GM21360 (cell line): Measurements from ENCODE around the gene PRKG1.

Source experiments
- ATAC-seq: cut with Tn5 transposase; IDR thresholded peaks from one replicate; pipeline ENCODE4 v1.9.1; 2021; ENCODE audit warnings: mild to moderate bottlenecking, moderate library complexity; ENCODE audit not compliant: unreplicated experiment

Gene PRKG1

DNA sequence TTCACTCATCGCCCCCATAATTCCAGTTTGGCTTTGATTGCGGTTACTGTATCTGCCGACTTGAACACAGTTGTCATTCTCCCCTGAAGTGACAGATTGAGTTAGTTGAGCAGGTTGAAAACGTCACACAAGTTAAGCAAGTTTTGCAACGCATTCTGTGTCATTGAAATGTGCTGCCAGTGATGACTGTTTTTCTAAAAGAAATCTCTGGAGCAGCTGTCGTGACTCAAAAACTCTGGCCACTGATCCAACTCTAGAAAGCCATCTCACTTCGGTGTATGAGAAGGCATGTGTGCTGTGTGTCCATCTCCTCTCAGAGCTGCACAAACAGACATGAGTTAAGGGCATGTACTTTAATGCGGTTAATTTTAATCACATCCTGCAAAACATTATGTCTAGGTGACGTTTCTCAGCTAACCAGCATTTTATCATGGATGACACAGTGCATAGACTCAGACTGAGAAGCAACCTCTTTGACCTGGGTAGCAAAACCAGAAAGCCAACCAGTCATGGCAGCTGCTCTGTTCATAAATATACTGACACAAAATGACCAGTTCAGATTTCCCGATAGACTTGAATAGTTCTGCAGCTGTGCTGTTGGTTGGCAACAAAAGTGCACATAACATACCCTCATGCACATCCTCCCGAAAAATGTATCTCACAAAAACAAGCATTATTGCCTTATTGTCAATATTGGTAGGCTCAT, 555.8 kb downstream of the PRKG1 start:
- no peak for ATAC-seq

DNA sequence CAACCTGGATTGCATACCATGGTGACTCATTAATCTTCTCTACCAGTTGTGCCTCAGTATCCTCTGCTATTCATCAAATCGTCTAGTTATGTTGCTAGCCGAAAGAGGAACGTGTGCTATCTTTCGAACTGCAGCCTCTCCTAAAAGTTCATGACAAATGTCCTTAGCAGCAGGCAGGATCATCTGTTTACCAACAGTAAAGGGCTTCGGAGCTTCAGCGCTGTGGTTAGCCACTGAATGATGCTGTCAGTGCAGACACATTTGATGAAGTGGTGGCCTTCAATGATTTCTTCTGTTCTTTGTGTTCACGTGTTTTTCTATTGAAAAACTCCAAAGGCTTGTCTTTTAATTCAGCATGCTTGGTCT, 556.3 kb downstream of the PRKG1 start:
- ATAC-seq: no peak

DNA sequence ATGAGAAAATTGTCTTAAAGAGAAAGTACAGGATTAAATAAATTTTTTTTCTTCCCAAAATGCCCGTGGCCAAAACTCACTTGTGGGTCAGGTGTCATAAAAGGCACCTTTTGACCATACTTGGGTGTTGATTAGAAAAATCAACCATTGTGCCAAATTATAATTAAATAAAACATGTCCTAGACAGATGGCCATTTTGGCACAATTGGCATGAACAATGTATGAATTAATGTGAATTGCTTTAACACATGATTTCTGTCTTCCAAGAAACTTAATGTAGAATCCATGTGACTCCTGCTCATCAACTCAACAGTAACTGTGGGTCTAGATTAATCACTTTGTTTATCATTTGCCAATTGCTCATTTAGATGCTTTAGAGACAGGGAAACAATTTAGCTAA, 561.1 kb downstream of the PRKG1 start:
- no peak for ATAC-seq

DNA sequence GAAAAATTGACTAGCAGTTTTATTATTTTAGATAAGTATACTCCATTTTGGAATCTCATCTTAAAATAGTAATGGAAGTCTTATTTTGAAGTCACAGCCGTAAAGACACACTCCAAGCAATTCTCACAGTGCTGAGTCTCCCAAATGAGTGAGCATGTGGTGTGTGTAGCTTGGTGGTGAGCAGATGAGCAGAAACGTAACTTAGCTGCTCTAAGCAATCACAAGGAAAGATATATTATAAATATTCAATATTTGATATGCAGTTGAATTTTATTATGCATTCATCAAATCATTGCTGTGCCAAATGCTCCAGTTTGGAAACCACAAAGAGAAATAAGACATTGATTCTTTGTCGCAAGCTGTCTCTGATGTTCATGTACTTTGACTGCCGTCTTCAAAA, 563.9 kb downstream of the PRKG1 start:
- ATAC-seq: no peak

DNA sequence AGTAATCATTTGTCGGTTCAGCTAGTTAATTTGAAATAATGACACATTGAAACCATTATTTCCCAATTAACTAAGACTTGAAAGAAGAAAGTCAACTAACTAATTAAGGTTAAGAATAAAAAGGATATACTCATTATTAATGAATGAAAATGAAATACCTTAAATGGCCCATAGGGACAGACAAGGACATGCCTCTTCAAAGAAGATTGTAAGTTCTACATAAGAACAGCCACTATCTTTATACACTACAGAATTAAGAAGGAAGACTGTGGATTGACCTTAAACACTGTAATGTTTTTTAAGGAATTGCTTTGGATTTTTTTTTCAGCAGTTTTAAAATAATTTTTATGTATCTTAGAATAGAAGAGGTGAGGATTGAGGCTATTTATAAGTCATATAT, 564.5 kb downstream of the PRKG1 start:
- ATAC-seq: no peak

DNA sequence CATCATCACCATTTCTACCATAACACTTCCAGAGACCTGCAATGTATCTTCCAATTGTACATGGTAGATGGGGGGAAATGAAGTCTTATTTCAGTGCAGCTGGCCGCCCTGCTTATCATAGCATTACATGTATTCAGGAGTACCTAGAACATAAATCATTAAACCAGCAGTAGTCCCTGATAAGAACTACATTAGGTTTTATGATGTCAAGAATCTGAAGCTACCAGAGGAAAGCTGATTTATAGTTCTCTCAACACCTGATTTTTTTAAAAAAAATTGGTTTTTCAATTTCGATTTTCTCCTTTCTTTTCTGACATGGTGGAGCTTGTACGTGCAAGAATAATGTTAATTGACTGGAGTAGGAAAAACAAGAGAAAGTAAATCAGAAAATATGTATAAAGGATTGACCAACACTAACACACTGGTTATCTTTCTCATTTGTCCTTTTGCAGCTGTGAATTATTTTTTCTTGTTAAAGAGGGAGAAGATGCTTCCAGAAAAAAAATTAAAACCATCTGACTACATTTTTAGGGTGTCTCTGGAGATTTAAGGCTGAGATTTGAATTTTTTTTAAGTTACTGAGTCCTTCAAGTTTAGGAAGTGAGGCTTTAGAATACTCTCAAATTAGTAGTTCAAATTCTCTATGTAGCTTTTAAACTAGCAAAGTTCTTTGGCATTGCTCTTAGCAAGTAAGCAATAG, 566.0 kb downstream of the PRKG1 start:
- ATAC-seq: no peak

DNA sequence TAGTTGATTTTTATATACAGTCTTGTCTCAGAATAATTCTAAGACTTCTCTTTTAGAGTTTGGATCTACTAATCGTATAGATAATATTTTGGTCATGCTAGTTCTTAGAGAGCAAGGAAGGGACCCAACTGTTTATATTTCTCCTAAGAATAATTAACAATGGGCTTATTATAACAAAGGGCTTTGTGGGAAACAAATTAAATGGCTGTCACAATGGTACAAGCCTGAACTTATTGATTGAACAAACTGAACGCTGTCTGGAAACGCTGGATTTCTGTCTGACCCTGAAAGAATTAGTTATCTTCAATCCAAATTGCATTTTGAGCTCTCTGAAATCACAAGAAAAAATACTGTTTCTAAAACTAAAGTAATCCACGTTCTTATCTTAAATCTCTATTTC, 568.3 kb downstream of the PRKG1 start:
- ATAC-seq: no peak

DNA sequence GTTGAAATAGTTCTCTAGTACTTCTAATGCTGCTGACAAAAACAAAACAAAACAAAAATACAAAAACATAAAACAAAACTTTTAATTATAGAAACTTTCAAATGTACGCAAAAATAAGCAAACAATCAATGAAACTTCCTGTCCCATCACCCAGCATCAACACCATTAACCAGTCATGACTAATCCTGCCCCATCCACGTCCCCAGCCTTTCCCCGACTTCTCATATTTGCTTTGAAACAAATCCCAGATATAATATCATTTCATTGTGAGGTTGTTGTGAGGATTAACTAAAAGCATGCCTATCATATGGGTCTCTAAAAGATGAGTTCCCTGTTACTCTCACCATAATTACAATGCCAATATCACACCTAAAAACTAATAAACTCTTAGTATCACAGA, 569.4 kb downstream of the PRKG1 start:
- ATAC-seq: no peak

DNA sequence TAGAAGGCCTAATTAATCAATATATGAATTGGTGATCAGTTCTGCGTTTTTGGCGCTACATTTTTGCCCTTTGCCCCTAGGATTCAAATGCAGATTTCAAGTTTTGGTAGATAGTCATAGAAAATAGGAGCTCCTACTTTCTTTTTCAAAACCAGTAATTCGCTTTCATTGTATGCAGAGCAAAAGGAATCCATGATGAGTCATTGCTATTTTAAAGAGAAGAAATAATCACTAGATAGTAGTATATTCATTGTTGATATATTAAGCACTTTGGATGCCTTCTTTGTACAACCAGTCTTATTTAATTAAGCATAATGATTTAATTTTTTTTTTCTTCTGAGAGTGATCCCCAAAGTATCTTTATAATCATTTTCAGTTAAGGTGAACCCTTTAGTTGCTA, 574.8 kb downstream of the PRKG1 start:
- no peak for ATAC-seq

DNA sequence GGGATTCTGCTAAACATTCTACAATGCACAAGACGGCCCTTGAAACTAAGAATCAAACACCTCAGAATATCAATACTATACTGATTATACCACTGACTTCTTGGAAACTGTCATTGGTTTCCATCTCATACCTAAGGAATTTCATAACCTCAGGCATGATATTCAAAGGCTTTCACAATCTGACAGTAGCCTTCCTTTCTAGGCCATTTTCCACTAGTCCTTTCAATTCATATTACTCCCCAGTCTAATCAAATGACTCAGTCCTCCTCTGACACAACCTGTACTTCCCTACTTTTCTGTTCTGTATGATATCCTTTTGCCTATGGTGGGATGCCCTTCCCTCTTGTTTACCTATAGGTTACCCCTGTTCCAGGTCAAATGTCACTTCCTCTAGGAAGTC, 576.8 kb downstream of the PRKG1 start:
- ATAC-seq: no peak

DNA sequence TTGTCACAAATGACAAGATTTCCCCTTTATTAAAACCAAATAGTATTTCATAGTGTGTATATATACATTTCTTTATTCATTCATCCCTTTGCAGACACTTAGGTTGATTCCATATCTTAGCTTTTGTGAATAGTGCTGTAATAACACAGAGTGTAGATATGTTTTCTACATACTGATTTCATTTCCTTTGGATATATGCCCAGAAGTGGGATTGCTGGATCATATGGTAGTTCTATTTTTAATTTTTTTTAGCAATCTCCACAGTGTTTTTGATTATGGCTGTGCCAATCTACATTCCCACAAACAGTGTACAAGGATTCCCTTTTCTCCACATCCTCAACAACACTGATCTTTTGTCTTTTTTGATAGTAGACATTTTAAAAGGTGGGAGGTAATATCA, 578.7 kb downstream of the PRKG1 start:
- no peak for ATAC-seq

DNA sequence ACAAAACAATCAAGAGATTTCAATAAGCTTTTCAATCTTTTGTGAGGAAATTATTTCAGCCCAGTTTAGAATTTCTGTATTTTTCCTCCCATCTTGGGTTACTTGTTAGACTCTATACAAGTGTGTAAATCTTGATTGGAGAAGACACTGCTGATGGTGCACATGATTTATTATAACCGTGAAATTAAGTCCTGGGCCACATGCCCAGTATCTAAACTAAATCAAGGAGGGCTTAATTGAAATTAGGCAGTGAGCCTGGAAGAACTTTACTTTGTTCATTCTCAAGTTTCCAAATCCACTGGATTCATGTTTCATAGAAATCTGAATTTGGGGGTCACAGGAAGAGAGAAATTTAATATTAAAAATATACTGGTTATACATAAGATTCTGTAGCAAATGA, 580.6 kb downstream of the PRKG1 start:
- no peak for ATAC-seq

DNA sequence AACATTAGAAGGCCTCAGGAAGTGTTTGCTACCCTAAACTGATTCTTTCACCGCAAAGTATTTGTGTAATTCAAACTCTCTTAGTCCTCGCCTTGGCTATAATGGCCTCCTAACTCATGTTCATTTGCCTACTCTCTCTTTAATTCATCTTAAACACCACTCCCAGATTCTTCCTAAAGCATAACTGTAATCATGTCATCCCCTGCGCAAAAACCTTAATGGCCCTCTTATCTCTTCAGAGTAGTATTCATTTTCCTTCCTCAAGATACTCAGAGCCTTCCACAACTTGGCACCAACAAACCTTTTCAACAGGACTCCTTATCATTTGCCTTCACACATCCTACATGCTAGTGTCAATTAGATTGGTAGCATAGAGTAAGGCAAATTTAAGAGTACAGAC, 582.2 kb downstream of the PRKG1 start:
- no peak for ATAC-seq

DNA sequence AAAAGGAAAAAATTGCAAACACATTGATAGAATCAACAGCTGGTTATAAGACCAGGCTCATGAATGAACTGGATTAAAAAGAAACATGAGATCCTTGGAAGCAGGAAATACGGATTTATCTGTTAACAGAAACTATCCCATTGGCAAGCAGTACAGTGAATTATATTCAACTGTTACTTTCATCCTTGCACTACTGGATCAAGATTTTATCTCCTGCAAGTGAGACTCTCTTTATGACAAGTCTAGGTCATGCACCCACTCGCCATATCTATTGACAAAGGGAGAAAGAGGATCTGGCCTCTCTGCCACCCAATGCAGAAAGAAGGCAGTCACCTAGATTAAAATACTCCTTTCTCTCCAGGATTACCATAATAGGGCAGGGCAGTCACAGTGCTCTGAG, 583.7 kb downstream of the PRKG1 start:
- ATAC-seq: no peak

DNA sequence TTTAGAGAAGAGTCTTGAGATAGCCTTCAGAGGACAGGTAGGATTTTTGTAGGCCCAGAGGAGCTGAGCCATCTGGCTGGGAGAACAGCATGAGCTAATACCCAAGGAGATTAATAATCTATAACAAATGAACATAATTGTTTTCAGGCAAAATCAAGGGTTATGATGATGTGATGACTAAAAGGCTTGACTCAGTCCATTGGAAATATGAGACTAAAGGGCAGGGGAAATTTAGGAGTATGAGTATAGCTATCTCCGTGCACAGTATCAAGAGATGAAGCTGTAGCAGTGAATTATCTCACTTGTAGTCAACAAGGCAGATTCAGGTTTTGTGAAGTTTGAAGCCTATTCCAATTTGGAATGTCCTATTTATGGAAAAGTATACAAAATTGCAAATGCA, 585.1 kb downstream of the PRKG1 start:
- ATAC-seq: no peak

DNA sequence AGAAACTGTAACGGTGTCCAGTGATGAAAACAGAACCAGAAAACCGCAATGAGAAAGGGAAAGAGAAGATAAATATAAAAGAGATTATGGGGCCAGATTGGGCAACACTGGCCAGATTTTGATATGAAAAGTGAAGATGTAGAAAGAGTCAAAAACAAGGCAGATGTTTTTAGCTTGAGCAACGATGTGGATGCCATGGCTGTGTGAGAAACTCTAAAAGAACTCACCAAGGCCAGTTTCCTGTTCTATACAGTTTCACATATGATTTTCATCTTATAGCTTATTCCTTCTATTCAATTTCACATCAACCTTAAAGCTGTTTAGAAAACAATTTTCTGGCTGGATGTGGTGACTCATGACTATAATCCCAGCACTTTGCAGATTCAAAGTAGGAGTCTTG, 588.8 kb downstream of the PRKG1 start:
- ATAC-seq: no peak

DNA sequence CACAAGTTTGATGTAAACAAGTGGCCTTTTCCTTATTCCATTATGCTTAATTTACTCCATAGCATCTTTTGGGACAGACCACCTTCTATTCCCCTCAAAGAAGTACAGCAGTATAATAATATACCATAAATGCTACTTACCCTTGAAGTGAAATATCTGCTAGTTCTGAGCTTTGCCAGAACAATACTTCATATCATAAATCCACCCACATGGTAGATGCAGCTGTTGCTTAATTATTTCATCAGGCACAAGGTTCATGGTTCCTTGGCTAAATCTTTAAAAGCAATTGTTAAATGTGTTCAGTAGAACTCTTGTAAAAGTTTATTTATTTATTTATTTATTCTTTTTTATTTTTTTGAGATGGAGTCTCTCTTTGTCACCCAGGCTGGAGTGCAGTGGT, 592.2 kb downstream of the PRKG1 start:
- no peak for ATAC-seq

DNA sequence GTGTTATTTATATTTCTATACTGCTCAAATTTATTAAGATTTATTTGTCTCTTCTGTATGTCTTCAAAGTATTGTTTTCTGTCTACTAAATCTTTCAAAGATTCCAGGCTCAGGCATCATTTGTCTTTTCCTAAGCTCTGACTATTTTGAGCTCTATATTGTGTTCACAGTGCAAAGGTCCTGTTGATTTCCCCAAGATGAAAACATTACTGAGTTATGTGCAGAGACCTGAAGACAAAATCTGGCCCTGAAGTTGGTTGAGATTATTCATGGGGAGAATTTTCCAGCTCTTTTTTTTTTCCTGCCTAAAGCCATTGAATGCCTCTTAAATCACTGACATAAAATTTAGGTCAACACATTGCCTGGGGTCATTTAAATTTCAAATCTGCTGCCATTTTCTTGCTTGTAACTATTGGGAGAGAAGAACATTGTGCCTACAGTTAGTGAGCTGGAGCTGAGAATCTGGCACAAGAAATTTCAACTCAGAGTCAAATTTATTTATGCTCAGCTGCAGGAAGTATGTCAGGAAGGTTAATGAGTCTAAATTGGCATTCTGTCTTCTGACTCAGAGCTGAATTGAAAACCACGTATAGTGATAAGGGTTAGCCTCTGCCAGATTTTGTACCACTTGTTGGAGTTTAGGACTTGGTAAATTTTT, 593.5 kb downstream of the PRKG1 start:
- ATAC-seq: no peak

DNA sequence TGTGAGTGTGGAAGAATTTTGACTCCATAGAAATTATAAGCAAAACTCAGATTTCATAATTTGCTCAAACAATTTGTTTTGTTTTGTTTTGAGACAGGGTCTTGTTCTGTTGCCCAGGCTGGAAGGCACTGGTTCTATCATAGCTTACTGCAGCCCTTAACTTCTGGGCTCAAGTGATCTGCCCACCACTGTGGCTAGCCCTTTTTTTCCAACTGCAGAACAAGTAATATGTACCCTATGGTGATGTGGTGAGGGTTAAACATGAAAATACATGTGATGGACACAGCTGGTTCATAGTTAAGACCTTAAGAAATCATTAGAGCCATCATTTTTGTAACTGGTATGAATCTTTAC, 594.0 kb downstream of the PRKG1 start:
- no peak for ATAC-seq

DNA sequence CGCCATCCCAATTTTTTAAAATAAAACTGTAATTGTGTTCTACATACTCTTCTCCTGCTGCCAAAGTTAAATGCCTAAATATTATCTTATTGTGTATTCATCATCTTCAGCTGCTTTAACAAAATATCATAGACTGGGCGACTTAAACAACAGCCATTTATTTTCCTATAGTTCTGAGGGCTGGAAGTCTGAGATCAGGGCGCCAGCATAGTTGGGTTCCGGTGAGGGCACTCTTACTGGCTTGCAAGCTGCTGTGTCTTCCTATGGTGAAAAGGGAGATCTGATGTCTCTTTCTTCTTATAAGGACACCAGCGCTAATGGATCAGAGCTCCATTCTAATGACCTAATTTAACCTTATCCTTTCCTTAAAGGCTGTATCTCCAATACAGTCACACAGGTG, 594.8 kb downstream of the PRKG1 start:
- no peak for ATAC-seq

DNA sequence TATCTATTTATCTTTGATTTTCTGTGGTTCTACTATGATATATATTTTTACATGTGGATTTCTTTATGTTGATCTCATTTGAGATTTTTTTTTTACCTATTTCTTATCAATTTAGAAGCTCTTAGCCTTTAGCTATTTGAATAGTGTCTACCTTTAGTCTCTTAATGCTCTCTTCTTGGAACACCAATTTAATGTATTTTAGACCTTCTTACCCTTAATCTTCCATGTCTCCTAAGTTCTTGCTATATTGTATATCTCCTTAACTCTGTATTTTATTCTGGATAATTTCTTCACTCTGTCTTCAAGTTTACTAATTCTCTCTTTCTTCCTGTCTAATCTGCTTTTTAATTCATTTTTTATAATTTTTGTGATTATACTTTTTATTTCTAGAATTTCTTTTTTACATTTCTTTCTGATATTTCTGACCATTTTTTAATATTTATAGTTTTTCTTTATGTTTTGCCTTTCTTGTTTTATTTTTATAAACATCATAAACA, 597.8 kb downstream of the PRKG1 start:
- ATAC-seq: no peak

DNA sequence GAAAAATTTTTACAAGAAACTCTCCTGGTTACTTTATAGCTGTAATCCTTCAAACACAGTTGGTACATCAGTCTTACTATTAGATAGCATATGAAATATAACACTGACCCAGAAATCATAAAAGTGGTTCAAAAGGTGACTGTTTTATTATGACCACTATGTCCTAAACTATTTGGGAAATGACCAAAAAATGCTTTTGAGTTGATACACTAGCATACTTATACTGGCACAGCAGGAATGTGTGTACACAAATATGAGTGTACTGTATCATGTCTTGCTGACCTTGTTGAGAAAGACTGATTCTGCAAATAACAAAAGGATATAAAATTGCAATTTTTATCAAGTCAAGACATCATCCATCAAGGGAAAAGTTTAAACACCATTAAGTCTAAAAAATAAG, 600.8 kb downstream of the PRKG1 start:
- no peak for ATAC-seq
